Activated T-cell treated with anti-CD3 and anti-CD28 coated beads, Interleukin-2, amount 50 U/mL, for 1 hour (primary cell): Measurements from ENCODE around the gene ZZZ3.
"Not testable (repeated sequence)": the region's sequence is repeated elsewhere in the genome, so short reads cannot be mapped to it uniquely, and the experiment has no call there.

ENCODE experiments used
- DNase-seq: peaks from one replicate; pipeline ENCODE4 v3.0.0-alpha.2; 2020

Gene ZZZ3

GRCh38 chr1:77682460-77683159, at the start of gene ZZZ3:
ZZZ3 (minus strand) TSS chr1:77682658; CDS start chr1:77633354, 49,304 bp downstream.
- peak; percentile 92 for DNase-seq

- no peak for DNase-seq
Measured at GRCh38 chr1:77732090-77732489, 49.6 kb upstream of the ZZZ3 start.

- DNase-seq, result no peak
Measured at GRCh38 chr1:77725706-77726105, 43.2 kb upstream of the ZZZ3 start.

- DNase-seq, result no peak
Measured at GRCh38 chr1:77718181-77718580, 35.7 kb upstream of the ZZZ3 start.

GRCh38 chr1:77716065-77716464, 33.6 kb upstream of the ZZZ3 start:
- DNase-seq, result no peak

- no peak for DNase-seq
Measured at GRCh38 chr1:77709727-77710126, 27.3 kb upstream of the ZZZ3 start.

GRCh38 chr1:77706321-77706720, 23.9 kb upstream of the ZZZ3 start:
- DNase-seq, result no peak

GRCh38 chr1:77704736-77705135, 22.3 kb upstream of the ZZZ3 start:
- no peak for DNase-seq

GRCh38 chr1:77699673-77700072, 17.2 kb upstream of the ZZZ3 start:
- DNase-seq, result not testable (repeated sequence)

- no peak for DNase-seq
Measured at GRCh38 chr1:77697441-77697840, 15.0 kb upstream of the ZZZ3 start.

- DNase-seq, result no peak
Measured at GRCh38 chr1:77688939-77689338, 6.5 kb upstream of the ZZZ3 start.

- DNase-seq, result no peak
Measured at GRCh38 chr1:77687519-77687906, 5.1 kb upstream of the ZZZ3 start.

GRCh38 chr1:77686796-77687518, 4.5 kb upstream of the ZZZ3 start:
- no peak for DNase-seq

GRCh38 chr1:77683160-77684148, 996 bp upstream of the ZZZ3 start:
- peak; percentile 91 for DNase-seq

GRCh38 chr1:77680173-77680572, 2.3 kb downstream of the ZZZ3 start:
- DNase-seq, result no peak

GRCh38 chr1:77678660-77679610, 3.5 kb downstream of the ZZZ3 start:
- no peak for DNase-seq

- DNase-seq, result not testable (repeated sequence)
Measured at GRCh38 chr1:77674807-77675206, 7.7 kb downstream of the ZZZ3 start.

GRCh38 chr1:77673716-77674355, 8.6 kb downstream of the ZZZ3 start:
- DNase-seq, result no peak

GRCh38 chr1:77673030-77673429, 9.4 kb downstream of the ZZZ3 start:
- no peak for DNase-seq

- DNase-seq, result no peak
Measured at GRCh38 chr1:77672374-77672773, 10.1 kb downstream of the ZZZ3 start.

- no peak for DNase-seq
Measured at GRCh38 chr1:77671836-77672235, 10.6 kb downstream of the ZZZ3 start.

- no peak for DNase-seq
Measured at GRCh38 chr1:77670330-77670729, 12.1 kb downstream of the ZZZ3 start.
